Measurements from ENCODE around the gene TWNK. TPM values are rescaled to one million over a fixed set of nuclear protein-coding genes. Genes with fewer than 3 reads are reported as not detected.

The TWNK gene
- total RNA-seq, 2 donors from 2014 or later: 11.2 to 15.1 TPM

DNA sequence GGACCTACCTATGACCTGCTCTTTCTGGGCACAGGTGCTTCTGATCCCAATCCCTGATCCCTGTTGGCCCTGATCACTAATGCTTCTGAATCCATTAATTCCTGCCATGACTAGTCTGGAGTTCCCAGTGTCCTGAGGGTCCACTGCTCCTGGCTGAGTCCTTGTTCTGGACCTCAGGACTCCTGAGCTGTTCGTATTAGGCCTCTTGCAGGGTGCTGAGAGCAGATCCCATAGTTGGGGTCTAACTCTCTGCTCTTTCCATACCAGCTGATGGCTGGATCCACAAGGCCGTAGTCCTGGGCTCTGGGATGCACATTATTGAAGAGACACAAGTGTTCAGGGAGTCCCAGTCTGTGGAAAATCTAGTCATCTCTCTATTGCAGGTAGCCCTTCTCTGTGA, 7.0 kb upstream of the TWNK start:
- Mint-ChIP-seq H3K4me1 (no peaks in the 10 kb centered on the region), H3K27ac (no peak overlapping the region), H3K27me3 (ENCODE audit: insufficient read depth) (no peaks in the 10 kb centered on the region), H3K4me3 (no peak overlapping the region), H3K9me3 (no peaks in the 10 kb centered on the region), H3K36me3 (ENCODE audit: low read depth) (peaks cover 50% of the 10 kb centered on the region)
- Histone ChIP-seq H3K4me3 (ENCODE audit: low read length) (no peak overlapping the region), H3K27ac (ENCODE audit: low read depth, low read length) (no peak overlapping the region), H3K36me3 (ENCODE audit: control insufficient read depth, insufficient read depth, low read length) (peaks cover 32% of the 10 kb centered on the region), H3K9ac (ENCODE audit: extremely low read depth, low read length, poor library complexity, severe bottlenecking) (no peak overlapping the region), H3K27me3 (ENCODE audit: control insufficient read depth, insufficient read depth, low read length, poor library complexity, severe bottlenecking) (no peaks in the 10 kb centered on the region), H3K9me3 (ENCODE audit: control insufficient read depth, low read length) (no peaks in the 10 kb centered on the region), H3K4me1 (ENCODE audit: control insufficient read depth, insufficient read depth, low read length) (no peaks in the 10 kb centered on the region)
- TF ChIP-seq, protein P1, sequence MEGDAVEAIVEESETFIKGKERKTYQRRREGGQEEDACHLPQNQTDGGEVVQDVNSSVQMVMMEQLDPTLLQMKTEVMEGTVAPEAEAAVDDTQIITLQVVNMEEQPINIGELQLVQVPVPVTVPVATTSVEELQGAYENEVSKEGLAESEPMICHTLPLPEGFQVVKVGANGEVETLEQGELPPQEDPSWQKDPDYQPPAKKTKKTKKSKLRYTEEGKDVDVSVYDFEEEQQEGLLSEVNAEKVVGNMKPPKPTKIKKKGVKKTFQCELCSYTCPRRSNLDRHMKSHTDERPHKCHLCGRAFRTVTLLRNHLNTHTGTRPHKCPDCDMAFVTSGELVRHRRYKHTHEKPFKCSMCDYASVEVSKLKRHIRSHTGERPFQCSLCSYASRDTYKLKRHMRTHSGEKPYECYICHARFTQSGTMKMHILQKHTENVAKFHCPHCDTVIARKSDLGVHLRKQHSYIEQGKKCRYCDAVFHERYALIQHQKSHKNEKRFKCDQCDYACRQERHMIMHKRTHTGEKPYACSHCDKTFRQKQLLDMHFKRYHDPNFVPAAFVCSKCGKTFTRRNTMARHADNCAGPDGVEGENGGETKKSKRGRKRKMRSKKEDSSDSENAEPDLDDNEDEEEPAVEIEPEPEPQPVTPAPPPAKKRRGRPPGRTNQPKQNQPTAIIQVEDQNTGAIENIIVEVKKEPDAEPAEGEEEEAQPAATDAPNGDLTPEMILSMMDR (conservative IDR thresholded peaks at IDR 0.05): no peak
- 97 to 100% methylated on average over 2 of the region's 2 CpGs for WGBS, 2 experiments (ENCODE audit: insufficient coverage in 1 of 2, insufficient read length in 1 of 2)
- DNase-seq: no peak

DNA sequence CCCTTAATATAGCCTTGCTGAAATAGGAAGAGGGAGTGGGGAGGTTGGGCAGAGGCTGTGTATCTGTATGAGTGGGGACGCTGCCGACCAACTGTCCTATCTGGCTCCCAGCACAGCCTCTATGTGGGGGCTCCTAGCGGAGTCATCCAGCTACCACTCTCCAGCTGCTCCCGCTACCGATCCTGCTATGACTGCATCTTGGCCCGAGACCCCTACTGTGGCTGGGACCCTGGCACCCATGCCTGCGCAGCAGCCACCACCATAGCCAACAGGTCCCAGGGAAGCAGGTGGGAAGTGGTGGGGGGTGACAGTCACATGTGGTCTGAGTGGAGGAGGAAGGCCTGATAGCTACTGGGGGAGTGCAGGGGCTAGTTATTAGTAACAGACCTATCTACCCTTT, 6.6 kb upstream of the TWNK start:
- Mint-ChIP-seq H3K4me1 (no peaks in the 10 kb centered on the region), H3K4me3 (no peak overlapping the region), H3K27me3 (ENCODE audit: insufficient read depth) (no peaks in the 10 kb centered on the region), H3K36me3 (ENCODE audit: low read depth) (peaks cover 50% of the 10 kb centered on the region), H3K9me3 (no peaks in the 10 kb centered on the region), H3K27ac (no peak overlapping the region)
- Histone ChIP-seq H3K27ac (ENCODE audit: low read depth, low read length) (no peak overlapping the region), H3K27me3 (ENCODE audit: control insufficient read depth, insufficient read depth, low read length, poor library complexity, severe bottlenecking) (no peaks in the 10 kb centered on the region), H3K4me1 (ENCODE audit: control insufficient read depth, insufficient read depth, low read length) (no peaks in the 10 kb centered on the region), H3K36me3 (ENCODE audit: control insufficient read depth, insufficient read depth, low read length) (peaks cover 36% of the 10 kb centered on the region), H3K9me3 (ENCODE audit: control insufficient read depth, low read length) (no peaks in the 10 kb centered on the region), H3K4me3 (ENCODE audit: low read length) (no peak overlapping the region), H3K9ac (ENCODE audit: extremely low read depth, low read length, poor library complexity, severe bottlenecking) (no peak overlapping the region)
- 99% methylated on average over 7 of the region's 7 CpGs; no CpG with 5 or more reads in 1 of the 2 experiments for WGBS, 2 experiments (ENCODE audit: insufficient coverage in 1 of 2, insufficient read length in 1 of 2)
- TF ChIP-seq, protein P1 (conservative IDR thresholded peaks at IDR 0.05): no peak
- peak; percentile 14 for DNase-seq

DNA sequence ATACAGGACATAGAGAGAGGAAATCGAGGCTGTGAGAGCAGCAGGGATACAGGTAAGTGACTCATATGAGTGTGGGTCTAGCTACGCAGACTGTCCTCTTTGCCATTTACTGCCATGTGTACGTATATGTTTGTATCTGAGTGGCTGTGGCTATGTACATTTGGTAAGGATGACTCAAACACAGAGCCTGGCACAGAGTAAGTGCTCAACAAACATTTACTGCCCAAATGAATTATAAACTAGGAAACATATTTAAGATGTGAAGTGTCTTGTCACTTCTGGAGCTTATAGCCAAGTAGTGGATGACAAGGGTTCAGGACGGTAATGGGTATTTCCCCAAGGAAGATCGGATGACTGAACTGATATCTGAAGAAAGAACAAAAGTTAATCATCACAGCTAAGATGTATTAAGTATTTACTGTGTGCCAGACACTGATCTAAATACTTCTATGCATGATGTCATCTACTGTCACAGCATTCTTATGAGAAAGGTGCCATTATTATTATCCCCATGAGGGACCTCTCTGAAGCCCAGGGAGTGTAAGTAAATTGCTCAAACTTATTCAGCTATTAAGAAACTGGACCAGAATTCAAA, 6.1 kb upstream of the TWNK start:
- no peak overlapping the region for H3K4me3 Mint-ChIP-seq
- peaks cover 47% of the 10 kb centered on the region for H3K36me3 Mint-ChIP-seq (ENCODE audit: low read depth)
- Histone ChIP-seq H3K9me3 (ENCODE audit: control insufficient read depth, low read length) (no peaks in the 10 kb centered on the region), H3K4me1 (ENCODE audit: control insufficient read depth, insufficient read depth, low read length) (no peaks in the 10 kb centered on the region), H3K27ac (ENCODE audit: low read depth, low read length) (no peak overlapping the region), H3K4me3 (ENCODE audit: low read length) (no peak overlapping the region), H3K27me3 (ENCODE audit: control insufficient read depth, insufficient read depth, low read length, poor library complexity, severe bottlenecking) (no peaks in the 10 kb centered on the region), H3K36me3 (ENCODE audit: control insufficient read depth, insufficient read depth, low read length) (peaks cover 41% of the 10 kb centered on the region), H3K9ac (ENCODE audit: extremely low read depth, low read length, poor library complexity, severe bottlenecking) (no peak overlapping the region)
- no peaks in the 10 kb centered on the region for H3K27me3 Mint-ChIP-seq (ENCODE audit: insufficient read depth)
- H3K9me3 Mint-ChIP-seq: no peaks in the 10 kb centered on the region
- TF ChIP-seq, protein P1 (conservative IDR thresholded peaks at IDR 0.05): no peak
- peaks cover 1% of the 10 kb centered on the region for H3K4me1 Mint-ChIP-seq
- DNase-seq: no peak
- H3K27ac Mint-ChIP-seq: no peak overlapping the region
- WGBS, 2 experiments (ENCODE audit: insufficient coverage in 1 of 2, insufficient read length in 1 of 2): 83 to 88% methylated on average over 5 of the region's 5 CpGs

Data from endodermal cell (in vitro differentiated cells).